Hematopoietic multipotent progenitor cell treated with erythropoietin and hydrocortisone succinate and interleukin-3 and kit ligand, for 17 days (in vitro differentiated cells): ENCODE results near the gene MAST2.

ENCODE experiments used
- DNase-seq: peaks from one replicate; pipeline ENCODE4 v3.0.0-alpha.2; 2015; ENCODE audit warnings: low spot score

Gene MAST2

GRCh38 chr1:46062651-46063319 is 259.4 kb downstream of the MAST2 start:
- peak; percentile 18 for DNase-seq

DNA sequence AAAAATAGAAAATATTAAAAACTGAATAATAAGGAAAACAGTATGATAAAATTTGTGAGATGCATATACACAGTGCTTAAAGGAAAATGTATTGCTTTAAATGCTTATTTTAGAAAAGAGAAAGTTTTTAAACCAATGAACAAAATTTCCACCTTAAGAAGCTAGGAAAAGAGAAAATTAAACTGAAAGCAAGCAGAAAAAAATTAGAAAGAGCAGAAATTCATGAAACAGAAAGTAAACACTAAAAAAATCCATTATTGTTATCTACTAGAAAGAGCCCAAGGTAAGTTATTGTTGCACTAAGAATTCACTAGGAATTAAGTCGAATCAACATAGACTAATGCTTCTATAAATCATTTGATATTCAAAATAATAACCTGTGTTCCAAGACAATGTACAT is 261.3 kb downstream of the MAST2 start:
- no peak for DNase-seq

- no peak for DNase-seq
Observed at GRCh38 chr1:46065405-46065804, 262.0 kb downstream of the MAST2 start.

GRCh38 chr1:46067652-46068051 is 264.2 kb downstream of the MAST2 start:
- DNase-seq = no peak

GRCh38 chr1:46068525-46068924 is 265.1 kb downstream of the MAST2 start:
- DNase-seq = no peak

GRCh38 chr1:46070164-46070814 is 266.9 kb downstream of the MAST2 start:
- DNase-seq = no peak

GRCh38 chr1:46072975-46073374 is 269.6 kb downstream of the MAST2 start:
- DNase-seq = no peak

GRCh38 chr1:46076343-46076742 is 272.9 kb downstream of the MAST2 start:
- no peak for DNase-seq

DNA sequence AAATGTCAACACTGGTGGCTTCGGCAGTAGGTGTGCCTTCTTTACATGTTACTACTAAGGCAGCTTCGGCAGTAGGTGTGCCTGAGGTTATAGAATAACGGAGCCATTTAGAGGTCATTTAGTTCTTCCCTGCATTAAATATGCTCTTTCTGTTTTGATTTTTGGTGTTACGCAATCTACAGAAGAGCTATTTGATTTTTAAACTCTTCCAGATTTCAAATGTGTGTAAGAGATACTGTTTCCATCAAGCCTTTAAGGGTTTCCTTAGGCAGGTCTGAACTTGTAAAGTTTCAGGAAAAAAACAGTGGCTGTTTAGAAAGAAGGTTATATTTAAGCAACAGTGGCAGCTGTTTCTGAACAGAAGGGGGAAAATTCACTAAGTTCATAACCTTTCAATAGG is 274.2 kb downstream of the MAST2 start:
- DNase-seq = no peak

- DNase-seq = no peak
Observed at GRCh38 chr1:46080257-46080656, 276.8 kb downstream of the MAST2 start.

DNA sequence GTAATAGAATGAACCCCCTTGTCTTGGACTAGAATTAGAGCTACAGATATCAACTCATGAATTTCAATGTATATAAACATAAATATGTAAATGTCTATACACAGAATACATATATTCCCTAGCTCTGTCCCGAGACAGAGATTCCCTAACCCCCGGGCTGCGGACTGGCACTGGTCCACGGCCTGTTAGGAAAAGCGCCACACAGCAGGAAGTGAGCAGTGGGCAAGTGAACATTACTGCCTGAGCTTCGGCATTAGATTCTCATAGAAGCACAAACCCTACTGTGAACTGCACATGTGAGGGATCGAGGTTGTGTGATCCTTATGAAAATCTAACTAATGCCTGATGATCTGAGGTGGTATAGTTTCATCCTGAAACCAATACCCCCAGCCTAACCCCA is 277.8 kb downstream of the MAST2 start:
- DNase-seq = no peak

- no peak for DNase-seq
Observed at GRCh38 chr1:46081619-46082018, 278.2 kb downstream of the MAST2 start.

GRCh38 chr1:46083579-46083978 is 280.2 kb downstream of the MAST2 start:
- DNase-seq = no peak

GRCh38 chr1:46084553-46085451 is 281.4 kb downstream of the MAST2 start:
- DNase-seq = no peak
